ENCODE results near the gene ART4.

- peak in 3 of 6 experiments; percentile 12 to 35 (median 22) for TF ChIP-seq CTCF (IDR thresholded peaks at IDR 0.05)
- TF ChIP-seq POLR2A (IDR thresholded peaks at IDR 0.05): no peak
Observed at GRCh38 chr12:14776236-14776961, 66.9 kb downstream of the ART4 start.
